Measurements from ENCODE around the gene AFAP1L2. TPM values are rescaled to one million over a fixed set of nuclear protein-coding genes. Genes with fewer than 3 reads are reported as not detected.

Gene AFAP1L2
- total RNA-seq, 1 donor from 2014 or later, result 6.4 TPM

- Mint-ChIP-seq H3K27ac (no peak overlapping the region), H3K36me3 (no peaks in the 10 kb centered on the region), H3K9me3 (no peaks in the 10 kb centered on the region), H3K4me3 (no peak overlapping the region), H3K27me3 (peaks cover 10% of the 10 kb centered on the region), H3K4me1 (ENCODE audit: unreplicated experiment) (peaks cover 3% of the 10 kb centered on the region)
- no peak for DNase-seq (ENCODE audit: extremely low spot score, unreplicated experiment)
- no peak for TF ChIP-seq CTCF (conservative IDR thresholded peaks at IDR 0.05)
Observed at GRCh38 chr10:114311023-114311422, 93.3 kb downstream of the AFAP1L2 start.

GRCh38 chr10:114310346-114310745, 94.0 kb downstream of the AFAP1L2 start:
- Mint-ChIP-seq H3K27me3 (peaks cover 10% of the 10 kb centered on the region), H3K9me3 (no peaks in the 10 kb centered on the region), H3K36me3 (no peaks in the 10 kb centered on the region), H3K4me1 (ENCODE audit: unreplicated experiment) (peaks cover 3% of the 10 kb centered on the region), H3K27ac (no peak overlapping the region), H3K4me3 (no peak overlapping the region)
- no peak for TF ChIP-seq CTCF (conservative IDR thresholded peaks at IDR 0.05)
- no peak for DNase-seq (ENCODE audit: extremely low spot score, unreplicated experiment)

GRCh38 chr10:114309364-114309651, 95.0 kb downstream of the AFAP1L2 start:
- TF ChIP-seq CTCF (conservative IDR thresholded peaks at IDR 0.05), result no peak
- Mint-ChIP-seq H3K9me3 (no peaks in the 10 kb centered on the region), H3K4me3 (no peak overlapping the region), H3K27me3 (peaks cover 10% of the 10 kb centered on the region), H3K36me3 (no peaks in the 10 kb centered on the region), H3K4me1 (ENCODE audit: unreplicated experiment) (peaks cover 6% of the 10 kb centered on the region), H3K27ac (no peak overlapping the region)
- no peak for DNase-seq (ENCODE audit: extremely low spot score, unreplicated experiment)

GRCh38 chr10:114308531-114309363, 95.6 kb downstream of the AFAP1L2 start:
- no peak for DNase-seq (ENCODE audit: extremely low spot score, unreplicated experiment)
- Mint-ChIP-seq H3K27me3 (peaks cover 13% of the 10 kb centered on the region), H3K27ac (no peak overlapping the region)

GRCh38 chr10:114307731-114308130, 96.6 kb downstream of the AFAP1L2 start:
- Mint-ChIP-seq H3K4me3 (peak overlapping the region; percentile 1), H3K27me3 (peaks cover 14% of the 10 kb centered on the region), H3K4me1 (ENCODE audit: unreplicated experiment) (peaks cover 13% of the 10 kb centered on the region)

More at GRCh38 chr10:114308531-114309363, 95.6 kb downstream of the AFAP1L2 start:
- Mint-ChIP-seq H3K9me3 (no peaks in the 10 kb centered on the region), H3K4me3 (no peak overlapping the region), H3K36me3 (no peaks in the 10 kb centered on the region), H3K4me1 (ENCODE audit: unreplicated experiment) (peaks cover 12% of the 10 kb centered on the region)
- TF ChIP-seq CTCF (conservative IDR thresholded peaks at IDR 0.05), result no peak

More at GRCh38 chr10:114307731-114308130, 96.6 kb downstream of the AFAP1L2 start:
- DNase-seq (ENCODE audit: extremely low spot score, unreplicated experiment), result no peak
- Mint-ChIP-seq H3K27ac (no peak overlapping the region), H3K9me3 (no peaks in the 10 kb centered on the region), H3K36me3 (no peaks in the 10 kb centered on the region)
- no peak for TF ChIP-seq CTCF (conservative IDR thresholded peaks at IDR 0.05)
